Activated B cell treated with CpG ODN at 0.5 μM for 24 hours (primary cell): ENCODE data around the gene EYS. TPM values are rescaled to one million over a fixed set of nuclear protein-coding genes. Genes with fewer than 3 reads are reported as not detected.

Source experiments
- ATAC-seq: fragments of 200-7000 bp; cut with Tn5 transposase; one replicate; pipeline ENCODE4 v1.10.0; 2021; ENCODE audit warnings: low read depth, mild to moderate bottlenecking, moderate library complexity
- CTCF ChIA-PET: fragments of 350-600 bp; sonication (Branson Sonifier 250); formaldehyde crosslinking; loops from one replicate; lab custom pipeline; 2021; ENCODE audit warnings: antibody characterized with exemption; lab: Charles Lee
- POLR2A ChIA-PET: fragments of 350-600 bp; sonication (Branson Sonifier 250); formaldehyde crosslinking; loops from one replicate; lab custom pipeline; 2021; ENCODE audit warnings: antibody characterized with exemption; lab: Charles Lee
- DNase-seq: peaks from one replicate; pipeline ENCODE4 v3.0.0; 2022
- H3K27ac Mint-ChIP-seq: one replicate; pipeline ENCODE4 v1.8.0; 2020; ENCODE audit warnings: mixed read lengths
- H3K27me3 Mint-ChIP-seq: one replicate; pipeline ENCODE4 v1.8.0; 2021; ENCODE audit warnings: mixed read lengths
- H3K36me3 Mint-ChIP-seq: one replicate; pipeline ENCODE4 v1.8.0; 2021; ENCODE audit warnings: low read depth, mixed read lengths
- H3K4me1 Mint-ChIP-seq: one replicate; pipeline ENCODE4 v1.8.0; 2021; ENCODE audit warnings: mixed read lengths
- H3K4me3 Mint-ChIP-seq: one replicate; pipeline ENCODE4 v1.8.0; 2020; ENCODE audit warnings: mild to moderate bottlenecking, mixed read lengths
- H3K9me3 Mint-ChIP-seq: one replicate; pipeline ENCODE4 v1.8.0; 2020; ENCODE audit warnings: mixed read lengths
- CTCF ChIP-seq: fragments of 200-600 bp; IDR thresholded peaks from one replicate; pipeline ENCODE4 v1.8.0; 2022; ENCODE audit warnings: antibody characterized with exemption, mild to moderate bottlenecking
- intact Hi-C: fragments of 100-400 bp; cut with micrococcal nuclease; formaldehyde crosslinking; loops from one replicate; pipeline ENCODE4 v1.15.1; 2024
- total RNA-seq: library from RNA; stranded (reverse); gene quantifications from 2 replicates; pipeline ENCODE4 v1.2.3, GENCODE V29; 2022

EYS gene
- total RNA-seq, 1 donor from 2014 or later = not detected

DNA sequence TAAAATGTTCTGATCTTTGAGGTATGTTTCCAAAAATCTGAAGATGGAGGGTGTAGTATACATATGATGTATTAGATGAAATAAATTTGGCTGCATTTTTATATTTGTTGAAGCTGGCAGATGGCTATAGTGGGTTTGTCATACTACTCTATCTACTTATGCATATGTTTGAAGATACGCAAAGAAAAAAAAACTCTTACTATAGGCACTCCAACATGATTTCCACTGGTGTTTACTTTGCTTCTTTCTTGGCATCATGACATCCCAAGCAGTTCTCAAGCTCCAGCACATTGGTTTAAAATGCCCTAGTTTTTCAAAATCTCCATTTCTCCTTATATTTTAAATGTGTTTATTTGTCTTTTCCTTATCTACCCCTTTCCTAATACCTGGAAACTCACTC is 1359.6 kb downstream of the EYS start:
- intact Hi-C loops = no loop called here
- H3K27me3 Mint-ChIP-seq = no peaks in the 10 kb centered on the region

DNA sequence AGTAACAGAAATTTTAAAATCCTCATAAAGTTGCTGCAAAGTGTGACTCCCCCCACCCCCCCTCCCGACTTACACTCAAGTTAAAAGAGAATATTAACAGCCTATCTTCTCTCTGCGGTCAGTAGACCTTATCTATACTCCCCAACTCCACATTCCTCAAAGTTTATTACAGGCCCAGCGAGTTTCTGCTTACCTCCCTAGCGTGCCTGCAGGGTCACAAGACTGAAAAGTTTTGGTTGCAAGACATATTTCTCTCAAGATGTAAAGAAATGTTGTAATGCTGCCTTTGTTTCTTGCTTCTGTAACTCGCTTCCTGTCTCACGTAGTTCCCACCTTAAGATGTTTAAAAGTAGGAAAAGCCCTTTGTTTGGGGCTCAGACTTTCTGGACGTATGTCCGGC is 1371.8 kb downstream of the EYS start:
- H3K4me1 Mint-ChIP-seq = no peaks in the 10 kb centered on the region
- H3K27me3 Mint-ChIP-seq = no peaks in the 10 kb centered on the region
- DNase-seq (no peak), ATAC-seq (no peak)
- intact Hi-C loops = no loop called here
- no peaks in the 10 kb centered on the region for H3K36me3 Mint-ChIP-seq
- no peak overlapping the region for H3K27ac Mint-ChIP-seq
- CTCF ChIA-PET = no interaction called here
- POLR2A ChIA-PET = no interaction called here
- TF ChIP-seq CTCF = no peak
- peaks cover 7% of the 10 kb centered on the region for H3K9me3 Mint-ChIP-seq
- no peak overlapping the region for H3K4me3 Mint-ChIP-seq

More for the DNA sequence above, 1359.6 kb downstream of the EYS start:
- POLR2A ChIA-PET = no interaction called here
- CTCF ChIA-PET = no interaction called here
- Mint-ChIP-seq H3K36me3 (no peaks in the 10 kb centered on the region), H3K4me3 (no peak overlapping the region), H3K9me3 (peaks cover 4% of the 10 kb centered on the region), H3K27ac (no peak overlapping the region), H3K4me1 (no peaks in the 10 kb centered on the region)
- no peak for TF ChIP-seq CTCF
- ATAC-seq (no peak), DNase-seq (no peak)

DNA sequence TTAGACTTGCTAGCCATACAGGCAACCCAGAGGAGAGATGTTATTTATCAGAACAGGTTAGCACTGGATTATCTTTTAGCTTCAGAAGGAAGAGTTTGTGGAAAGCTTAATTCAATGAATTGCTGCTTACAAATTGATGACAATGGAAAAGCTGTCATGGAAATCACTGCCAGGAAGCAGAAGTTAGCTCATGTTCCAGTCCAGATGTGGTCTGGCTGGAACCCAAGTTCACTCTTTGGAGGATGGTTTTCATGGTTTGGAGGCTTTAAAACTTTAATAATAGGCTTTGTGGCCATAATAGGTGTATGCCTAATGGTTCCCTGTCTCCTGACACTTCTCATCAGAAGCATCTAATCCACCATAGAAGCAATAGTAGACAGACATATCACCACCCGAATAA is 1372.4 kb downstream of the EYS start:
- Mint-ChIP-seq H3K27me3 (no peaks in the 10 kb centered on the region), H3K36me3 (no peaks in the 10 kb centered on the region), H3K9me3 (peaks cover 7% of the 10 kb centered on the region), H3K4me1 (no peaks in the 10 kb centered on the region), H3K4me3 (no peak overlapping the region), H3K27ac (no peak overlapping the region)
- ATAC-seq (no peak), DNase-seq (no peak)
- ChIA-PET CTCF (interaction anchor here (1.2 kb wide), 1 partner anchor 10 kb away, joined by 3 read pairs; no protein-coding TSS in a partner anchor), POLR2A (no interaction called here)
- intact Hi-C loops = no loop called here
- TF ChIP-seq CTCF = no peak

DNA sequence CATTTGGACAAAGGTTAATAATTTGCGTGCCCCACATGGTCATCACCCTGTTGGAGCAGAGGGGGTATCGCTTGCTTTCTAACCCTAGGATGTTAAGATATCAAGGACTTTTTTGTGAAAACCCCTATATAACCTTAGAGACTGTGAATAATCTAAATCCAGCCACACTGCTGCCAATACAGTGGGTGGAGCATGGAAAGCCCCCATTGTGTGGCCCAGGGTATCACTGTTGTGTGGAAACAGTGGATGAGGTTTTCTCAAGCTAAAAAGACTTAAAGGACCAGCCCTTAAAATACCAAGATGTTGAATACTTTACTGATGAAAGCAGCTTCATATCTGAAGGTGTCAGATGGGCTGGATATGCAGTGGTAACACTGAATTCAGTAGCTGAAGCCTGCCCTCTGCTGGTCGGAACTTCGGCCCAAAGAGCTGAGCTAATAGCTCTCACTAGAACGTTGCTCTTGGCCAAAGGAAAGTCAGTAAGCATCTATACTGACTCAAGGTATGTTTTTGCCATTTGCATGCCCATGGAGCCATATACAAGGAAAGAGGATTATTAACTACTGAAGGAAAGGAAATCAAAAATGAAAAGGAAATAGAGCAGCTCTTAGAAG is 1376.2 kb downstream of the EYS start:
- no peak overlapping the region for H3K27ac Mint-ChIP-seq
- H3K27me3 Mint-ChIP-seq = no peaks in the 10 kb centered on the region
- CTCF ChIA-PET = interaction anchor here (0.5 kb wide), 1 partner anchor 822 kb away, joined by 4 read pairs; no protein-coding TSS in a partner anchor
- ATAC-seq (no peak), DNase-seq (no peak)
- no peak for TF ChIP-seq CTCF
- no peaks in the 10 kb centered on the region for H3K9me3 Mint-ChIP-seq
- POLR2A ChIA-PET = no interaction called here
- H3K4me1 Mint-ChIP-seq = no peaks in the 10 kb centered on the region
- intact Hi-C loops = no loop called here
- no peak overlapping the region for H3K4me3 Mint-ChIP-seq
- no peaks in the 10 kb centered on the region for H3K36me3 Mint-ChIP-seq

DNA sequence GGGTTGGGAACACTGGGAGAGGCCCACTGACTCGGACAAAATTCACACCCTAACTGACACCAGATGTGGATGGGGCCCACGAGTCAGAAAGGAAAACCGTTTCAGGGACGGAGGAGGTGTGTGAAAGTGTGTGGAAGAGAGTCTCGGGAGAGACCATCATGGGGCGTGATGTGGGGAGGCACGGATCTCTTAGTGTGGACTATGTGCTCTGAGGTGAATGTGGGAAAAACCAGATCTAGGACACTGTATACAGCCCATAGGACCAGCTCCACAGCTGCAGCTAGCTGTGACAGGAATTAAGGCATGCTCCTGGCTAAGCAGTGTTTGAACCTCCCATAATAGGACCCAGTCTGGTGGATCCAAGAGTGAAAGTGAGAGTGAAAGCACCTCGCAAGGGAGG is 1380.1 kb downstream of the EYS start:
- Mint-ChIP-seq H3K27me3 (no peaks in the 10 kb centered on the region), H3K9me3 (no peaks in the 10 kb centered on the region), H3K27ac (no peak overlapping the region), H3K36me3 (no peaks in the 10 kb centered on the region), H3K4me1 (no peaks in the 10 kb centered on the region), H3K4me3 (no peak overlapping the region)
- DNase-seq (no peak), ATAC-seq (no peak)
- ChIA-PET POLR2A (no interaction called here), CTCF (no interaction called here)
- intact Hi-C loops = no loop called here
- no peak for TF ChIP-seq CTCF
